A172 (cell line): ENCODE results near the gene NXPE3. TPM values are rescaled to one million over a fixed set of nuclear protein-coding genes. Genes with fewer than 3 reads are reported as not detected.

Experiments
- DNase-seq: peaks from one replicate; pipeline ENCODE4 v3.0.0-alpha.2; 2015; ENCODE audit warnings: low spot score
- total RNA-seq: library from RNA; depleted of rRNA; stranded (reverse); fragments of >200 nt; shearing (Covaris generic); gene quantifications from 2 replicates; pipeline ENCODE4 v1.2.3, GENCODE V29; 2014

NXPE3 gene
- total RNA-seq, 1 experiment from 2014 or later: 16.7 TPM

- peak; percentile 88 for DNase-seq
Measured at GRCh38 chr3:101803173-101803782, 24.3 kb downstream of the NXPE3 start.

GRCh38 chr3:101803939-101804338 lies 24.9 kb downstream of the NXPE3 start:
- no peak for DNase-seq

- no peak for DNase-seq
Measured at GRCh38 chr3:101806491-101806890, 27.5 kb downstream of the NXPE3 start.

GRCh38 chr3:101807888-101808287 lies 28.9 kb downstream of the NXPE3 start:
- DNase-seq: no peak

GRCh38 chr3:101809178-101810021 lies 30.4 kb downstream of the NXPE3 start:
- peak; percentile 39 for DNase-seq

- no peak for DNase-seq
Measured at GRCh38 chr3:101810022-101810418, 31.0 kb downstream of the NXPE3 start.

- no peak for DNase-seq
Measured at GRCh38 chr3:101811875-101812274, 32.9 kb downstream of the NXPE3 start.

- no peak for DNase-seq
Measured at GRCh38 chr3:101812895-101813294, 33.9 kb downstream of the NXPE3 start.

- DNase-seq: peak; percentile 25
Measured at GRCh38 chr3:101813817-101814440, 34.9 kb downstream of the NXPE3 start.

GRCh38 chr3:101814835-101815234 lies 35.8 kb downstream of the NXPE3 start:
- no peak for DNase-seq

GRCh38 chr3:101816215-101817149 lies 37.5 kb downstream of the NXPE3 start:
- DNase-seq: no peak

GRCh38 chr3:101817992-101818391 lies 39.0 kb downstream of the NXPE3 start:
- DNase-seq: no peak

GRCh38 chr3:101819649-101820206 lies 40.7 kb downstream of the NXPE3 start:
- DNase-seq: no peak

- DNase-seq: no peak
Measured at GRCh38 chr3:101821503-101821902, 42.5 kb downstream of the NXPE3 start.

GRCh38 chr3:101823525-101823924 lies 44.5 kb downstream of the NXPE3 start:
- DNase-seq: no peak

- DNase-seq: no peak
Measured at GRCh38 chr3:101824702-101825101, 45.7 kb downstream of the NXPE3 start.

GRCh38 chr3:101825904-101826445 lies 47.0 kb downstream of the NXPE3 start:
- no peak for DNase-seq

- DNase-seq: peak; percentile 74
Measured at GRCh38 chr3:101827211-101828174, 48.5 kb downstream of the NXPE3 start.

GRCh38 chr3:101828276-101828675 lies 49.3 kb downstream of the NXPE3 start:
- no peak for DNase-seq
